HepG2 (cell line): ENCODE data around the gene ZNF345. TPM values are rescaled to one million over a fixed set of nuclear protein-coding genes. Genes with fewer than 3 reads are reported as not detected.

ENCODE experiments used
- NCOA1 ChIP-seq: sonication (generic); formaldehyde crosslinking; IDR thresholded peaks from 2 replicates; pipeline ENCODE4 v1.9.0; 2021; ENCODE audit warnings: missing genetic modification reagents
- PPARG ChIP-seq: conservative IDR thresholded peaks from 2 replicates; pipeline ENCODE4 v1.6.1; 2016; ENCODE audit warnings: missing biosample characterization, missing genetic modification reagents
- RFX3 ChIP-seq: IDR thresholded peaks from 2 replicates; pipeline ENCODE4 v1.6.1; 2016; ENCODE audit warnings: missing biosample characterization, missing genetic modification reagents
- RFXAP ChIP-seq: sonication (generic); formaldehyde crosslinking; IDR thresholded peaks from 2 replicates; pipeline ENCODE4 v1.4.0; 2020; ENCODE audit warnings: missing genetic modification reagents, borderline replicate concordance
- ZFP37 ChIP-seq: sonication (generic); formaldehyde crosslinking; IDR thresholded peaks from 2 replicates; pipeline ENCODE4 v1.4.0; 2020; ENCODE audit warnings: missing genetic modification reagents, borderline replicate concordance
- ZMAT3 ChIP-seq: sonication (generic); formaldehyde crosslinking; conservative IDR thresholded peaks from 2 replicates; pipeline ENCODE4 v1.7.0; 2021; ENCODE audit warnings: missing genetic modification reagents
- ZNF484 ChIP-seq: sonication (generic); formaldehyde crosslinking; IDR thresholded peaks from 2 replicates; pipeline ENCODE4 v1.5.1; 2020; ENCODE audit warnings: mild to moderate bottlenecking, low read depth, missing genetic modification reagents, borderline replicate concordance
- ZNF543 ChIP-seq: sonication (generic); formaldehyde crosslinking; IDR thresholded peaks from 2 replicates; pipeline ENCODE4 v1.4.0; 2020; ENCODE audit warnings: mild to moderate bottlenecking, missing genetic modification reagents
- ZNF562 ChIP-seq: sonication (generic); formaldehyde crosslinking; IDR thresholded peaks from 2 replicates; pipeline ENCODE4 v1.8.0; 2022; ENCODE audit warnings: missing genetic modification reagents, borderline replicate concordance
- ZNF629 ChIP-seq: sonication (generic); formaldehyde crosslinking; conservative IDR thresholded peaks from 2 replicates; pipeline ENCODE4 v1.5.0; 2020; ENCODE audit warnings: missing genetic modification reagents
- polyA plus RNA-seq, 8 experiments: library from polyadenylated mRNA; depleted of rRNA in 3 of 8; stranded (reverse) in 7 of 8; unstranded in 1 of 8; fragments of >200 nt; fragmentation: Illumina TruSeq in 4 of 8; extraction: Trizol in 4 of 8; gene quantifications; 2 replicates each; pipeline versions ENCODE4 v1.2.1 to v1.2.3, GENCODE V29; 2011 to 2016; ENCODE audit warnings: low read depth in 4 of 8, missing spikeins in 1 of 8, mixed read lengths in 1 of 8; ENCODE audit not compliant: insufficient read depth in 1 of 8
- total RNA-seq, 5 experiments: library from RNA; depleted of rRNA; stranded (reverse); fragments of >200 nt; fragmentation: Illumina TruSeq; extraction: Trizol; gene quantifications; 2 replicates each; pipeline ENCODE4 v1.2.3, GENCODE V29; 2016; ENCODE audit warnings: low read depth in 1 of 5
- TF ChIP-seq, protein P1 (sequence below): IDR thresholded peaks from 2 replicates; pipeline ENCODE4 v1.6.1; 2012; ENCODE audit warnings: low read length, improper control_type of control experiment
- TF ChIP-seq, protein P2 (sequence below): fragments of 450-650 bp; IDR thresholded peaks from 2 replicates; pipeline ENCODE4 v1.6.1; 2016
- TF ChIP-seq, protein P3 (sequence below): sonication (generic); formaldehyde crosslinking; IDR thresholded peaks from 2 replicates; pipeline ENCODE4 v1.4.0; 2020; ENCODE audit warnings: missing genetic modification reagents
- TF ChIP-seq, protein P4 (sequence below): sonication (generic); formaldehyde crosslinking; IDR thresholded peaks from 2 replicates; pipeline ENCODE4 v1.4.0; 2020; ENCODE audit warnings: mild to moderate bottlenecking, missing genetic modification reagents, borderline replicate concordance
- TF ChIP-seq, protein P5 (sequence below): IDR thresholded peaks from 2 replicates; pipeline ENCODE4 v1.6.1; 2016; ENCODE audit warnings: mild to moderate bottlenecking

The ZNF345 gene
- total and polyA plus RNA-seq, 2 of the 13 experiments (the other 11 are each of a cell fraction or from before 2014, with no cell fraction given) = 2.6 to 2.9 TPM

DNA sequence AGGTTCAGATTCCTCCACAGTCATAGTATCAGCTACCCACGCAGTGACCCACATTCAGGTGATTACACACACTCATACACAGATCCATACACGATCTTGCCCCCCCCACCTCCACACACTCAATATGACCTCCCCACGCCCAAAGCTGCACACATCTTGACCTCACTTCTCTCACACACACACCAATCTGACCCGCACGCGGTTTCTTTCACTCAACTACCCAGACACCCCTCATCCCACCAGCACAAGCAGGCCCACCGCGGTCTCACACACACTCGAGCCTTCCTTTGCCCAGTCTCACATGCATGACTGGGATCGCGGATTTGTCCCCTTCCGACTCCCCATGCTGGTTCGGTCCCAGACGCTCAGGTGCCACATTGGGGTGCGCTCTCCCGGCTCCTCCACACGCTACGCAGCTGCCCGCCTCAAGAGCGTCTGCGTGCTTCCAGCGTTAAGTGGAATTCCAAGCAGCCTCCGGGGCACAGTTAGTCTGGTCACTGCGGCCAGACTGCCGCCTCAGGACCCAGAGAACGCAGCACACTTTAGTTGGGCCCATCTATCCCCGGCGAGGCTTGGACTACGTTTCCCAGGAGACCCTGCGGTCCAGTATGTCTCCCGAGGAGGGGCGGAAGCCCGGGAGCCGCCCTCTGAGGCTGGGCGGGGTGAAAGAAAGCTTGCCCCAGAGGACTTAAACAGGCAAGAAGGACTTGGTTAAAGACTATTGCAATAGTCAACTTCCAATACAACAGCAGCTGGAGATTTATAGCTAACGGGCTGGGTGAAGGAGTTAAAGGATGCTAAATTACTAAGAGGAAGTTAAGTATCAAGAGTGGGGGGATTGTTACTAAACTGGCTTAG, 746 bp upstream of the ZNF345 start (continued):
- no peak for TF ChIP-seq ZNF562 (CRISPR knock-in tag)
- TF ChIP-seq, protein P1, sequence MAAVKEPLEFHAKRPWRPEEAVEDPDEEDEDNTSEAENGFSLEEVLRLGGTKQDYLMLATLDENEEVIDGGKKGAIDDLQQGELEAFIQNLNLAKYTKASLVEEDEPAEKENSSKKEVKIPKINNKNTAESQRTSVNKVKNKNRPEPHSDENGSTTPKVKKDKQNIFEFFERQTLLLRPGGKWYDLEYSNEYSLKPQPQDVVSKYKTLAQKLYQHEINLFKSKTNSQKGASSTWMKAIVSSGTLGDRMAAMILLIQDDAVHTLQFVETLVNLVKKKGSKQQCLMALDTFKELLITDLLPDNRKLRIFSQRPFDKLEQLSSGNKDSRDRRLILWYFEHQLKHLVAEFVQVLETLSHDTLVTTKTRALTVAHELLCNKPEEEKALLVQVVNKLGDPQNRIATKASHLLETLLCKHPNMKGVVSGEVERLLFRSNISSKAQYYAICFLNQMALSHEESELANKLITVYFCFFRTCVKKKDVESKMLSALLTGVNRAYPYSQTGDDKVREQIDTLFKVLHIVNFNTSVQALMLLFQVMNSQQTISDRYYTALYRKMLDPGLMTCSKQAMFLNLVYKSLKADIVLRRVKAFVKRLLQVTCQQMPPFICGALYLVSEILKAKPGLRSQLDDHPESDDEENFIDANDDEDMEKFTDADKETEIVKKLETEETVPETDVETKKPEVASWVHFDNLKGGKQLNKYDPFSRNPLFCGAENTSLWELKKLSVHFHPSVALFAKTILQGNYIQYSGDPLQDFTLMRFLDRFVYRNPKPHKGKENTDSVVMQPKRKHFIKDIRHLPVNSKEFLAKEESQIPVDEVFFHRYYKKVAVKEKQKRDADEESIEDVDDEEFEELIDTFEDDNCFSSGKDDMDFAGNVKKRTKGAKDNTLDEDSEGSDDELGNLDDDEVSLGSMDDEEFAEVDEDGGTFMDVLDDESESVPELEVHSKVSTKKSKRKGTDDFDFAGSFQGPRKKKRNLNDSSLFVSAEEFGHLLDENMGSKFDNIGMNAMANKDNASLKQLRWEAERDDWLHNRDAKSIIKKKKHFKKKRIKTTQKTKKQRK = no peak
- TF ChIP-seq, protein P2, sequence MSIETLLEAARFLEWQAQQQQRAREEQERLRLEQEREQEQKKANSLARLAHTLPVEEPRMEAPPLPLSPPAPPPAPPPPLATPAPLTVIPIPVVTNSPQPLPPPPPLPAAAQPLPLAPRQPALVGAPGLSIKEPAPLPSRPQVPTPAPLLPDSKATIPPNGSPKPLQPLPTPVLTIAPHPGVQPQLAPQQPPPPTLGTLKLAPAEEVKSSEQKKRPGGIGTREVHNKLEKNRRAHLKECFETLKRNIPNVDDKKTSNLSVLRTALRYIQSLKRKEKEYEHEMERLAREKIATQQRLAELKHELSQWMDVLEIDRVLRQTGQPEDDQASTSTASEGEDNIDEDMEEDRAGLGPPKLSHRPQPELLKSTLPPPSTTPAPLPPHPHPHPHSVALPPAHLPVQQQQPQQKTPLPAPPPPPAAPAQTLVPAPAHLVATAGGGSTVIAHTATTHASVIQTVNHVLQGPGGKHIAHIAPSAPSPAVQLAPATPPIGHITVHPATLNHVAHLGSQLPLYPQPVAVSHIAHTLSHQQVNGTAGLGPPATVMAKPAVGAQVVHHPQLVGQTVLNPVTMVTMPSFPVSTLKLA = no peak
- TF ChIP-seq ZFP37 (CRISPR knock-in tag) = no peak
- no peak for TF ChIP-seq ZNF484
- no peak for TF ChIP-seq RFX3 (CRISPR knock-in tag)
- TF ChIP-seq NCOA1 (CRISPR knock-in tag) = no peak; the same call in 1 of the 2 replicates
- TF ChIP-seq, protein P3, sequence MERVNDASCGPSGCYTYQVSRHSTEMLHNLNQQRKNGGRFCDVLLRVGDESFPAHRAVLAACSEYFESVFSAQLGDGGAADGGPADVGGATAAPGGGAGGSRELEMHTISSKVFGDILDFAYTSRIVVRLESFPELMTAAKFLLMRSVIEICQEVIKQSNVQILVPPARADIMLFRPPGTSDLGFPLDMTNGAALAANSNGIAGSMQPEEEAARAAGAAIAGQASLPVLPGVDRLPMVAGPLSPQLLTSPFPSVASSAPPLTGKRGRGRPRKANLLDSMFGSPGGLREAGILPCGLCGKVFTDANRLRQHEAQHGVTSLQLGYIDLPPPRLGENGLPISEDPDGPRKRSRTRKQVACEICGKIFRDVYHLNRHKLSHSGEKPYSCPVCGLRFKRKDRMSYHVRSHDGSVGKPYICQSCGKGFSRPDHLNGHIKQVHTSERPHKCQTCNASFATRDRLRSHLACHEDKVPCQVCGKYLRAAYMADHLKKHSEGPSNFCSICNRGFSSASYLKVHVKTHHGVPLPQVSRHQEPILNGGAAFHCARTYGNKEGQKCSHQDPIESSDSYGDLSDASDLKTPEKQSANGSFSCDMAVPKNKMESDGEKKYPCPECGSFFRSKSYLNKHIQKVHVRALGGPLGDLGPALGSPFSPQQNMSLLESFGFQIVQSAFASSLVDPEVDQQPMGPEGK (CRISPR knock-in tag) = peak; percentile 16; the same call in 1 of the 2 replicates
- TF ChIP-seq, protein P4, sequence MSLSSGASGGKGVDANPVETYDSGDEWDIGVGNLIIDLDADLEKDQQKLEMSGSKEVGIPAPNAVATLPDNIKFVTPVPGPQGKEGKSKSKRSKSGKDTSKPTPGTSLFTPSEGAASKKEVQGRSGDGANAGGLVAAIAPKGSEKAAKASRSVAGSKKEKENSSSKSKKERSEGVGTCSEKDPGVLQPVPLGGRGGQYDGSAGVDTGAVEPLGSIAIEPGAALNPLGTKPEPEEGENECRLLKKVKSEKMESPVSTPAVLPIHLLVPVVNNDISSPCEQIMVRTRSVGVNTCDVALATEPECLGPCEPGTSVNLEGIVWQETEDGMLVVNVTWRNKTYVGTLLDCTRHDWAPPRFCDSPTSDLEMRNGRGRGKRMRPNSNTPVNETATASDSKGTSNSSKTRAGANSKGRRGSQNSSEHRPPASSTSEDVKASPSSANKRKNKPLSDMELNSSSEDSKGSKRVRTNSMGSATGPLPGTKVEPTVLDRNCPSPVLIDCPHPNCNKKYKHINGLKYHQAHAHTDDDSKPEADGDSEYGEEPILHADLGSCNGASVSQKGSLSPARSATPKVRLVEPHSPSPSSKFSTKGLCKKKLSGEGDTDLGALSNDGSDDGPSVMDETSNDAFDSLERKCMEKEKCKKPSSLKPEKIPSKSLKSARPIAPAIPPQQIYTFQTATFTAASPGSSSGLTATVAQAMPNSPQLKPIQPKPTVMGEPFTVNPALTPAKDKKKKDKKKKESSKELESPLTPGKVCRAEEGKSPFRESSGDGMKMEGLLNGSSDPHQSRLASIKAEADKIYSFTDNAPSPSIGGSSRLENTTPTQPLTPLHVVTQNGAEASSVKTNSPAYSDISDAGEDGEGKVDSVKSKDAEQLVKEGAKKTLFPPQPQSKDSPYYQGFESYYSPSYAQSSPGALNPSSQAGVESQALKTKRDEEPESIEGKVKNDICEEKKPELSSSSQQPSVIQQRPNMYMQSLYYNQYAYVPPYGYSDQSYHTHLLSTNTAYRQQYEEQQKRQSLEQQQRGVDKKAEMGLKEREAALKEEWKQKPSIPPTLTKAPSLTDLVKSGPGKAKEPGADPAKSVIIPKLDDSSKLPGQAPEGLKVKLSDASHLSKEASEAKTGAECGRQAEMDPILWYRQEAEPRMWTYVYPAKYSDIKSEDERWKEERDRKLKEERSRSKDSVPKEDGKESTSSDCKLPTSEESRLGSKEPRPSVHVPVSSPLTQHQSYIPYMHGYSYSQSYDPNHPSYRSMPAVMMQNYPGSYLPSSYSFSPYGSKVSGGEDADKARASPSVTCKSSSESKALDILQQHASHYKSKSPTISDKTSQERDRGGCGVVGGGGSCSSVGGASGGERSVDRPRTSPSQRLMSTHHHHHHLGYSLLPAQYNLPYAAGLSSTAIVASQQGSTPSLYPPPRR (CRISPR knock-in tag) = 0 out of 2 replicates have a peak, but pooled peaks have one; percentile 23
- TF ChIP-seq ZNF543 (CRISPR knock-in tag) = no peak
- TF ChIP-seq, protein P5, sequence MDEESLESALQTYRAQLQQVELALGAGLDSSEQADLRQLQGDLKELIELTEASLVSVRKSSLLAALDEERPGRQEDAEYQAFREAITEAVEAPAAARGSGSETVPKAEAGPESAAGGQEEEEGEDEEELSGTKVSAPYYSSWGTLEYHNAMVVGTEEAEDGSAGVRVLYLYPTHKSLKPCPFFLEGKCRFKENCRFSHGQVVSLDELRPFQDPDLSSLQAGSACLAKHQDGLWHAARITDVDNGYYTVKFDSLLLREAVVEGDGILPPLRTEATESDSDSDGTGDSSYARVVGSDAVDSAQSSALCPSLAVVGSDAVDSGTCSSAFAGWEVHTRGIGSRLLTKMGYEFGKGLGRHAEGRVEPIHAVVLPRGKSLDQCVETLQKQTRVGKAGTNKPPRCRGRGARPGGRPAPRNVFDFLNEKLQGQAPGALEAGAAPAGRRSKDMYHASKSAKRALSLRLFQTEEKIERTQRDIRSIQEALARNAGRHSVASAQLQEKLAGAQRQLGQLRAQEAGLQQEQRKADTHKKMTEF (CRISPR knock-in tag) = no peak
- TF ChIP-seq ZNF629 (CRISPR knock-in tag) = no peak
- TF ChIP-seq PPARG (CRISPR knock-in tag) = no peak
- TF ChIP-seq RFXAP (CRISPR knock-in tag) = no peak
- no peak for TF ChIP-seq ZMAT3 (CRISPR knock-in tag)
